Mesothelial cell of epicardium (in vitro differentiated cells): ENCODE data around the gene SLC13A4. TPM values are rescaled to one million over a fixed set of nuclear protein-coding genes. Genes with fewer than 3 reads are reported as not detected.

Experiments
- DNase-seq, 2 experiments: peaks; one replicate each; pipeline ENCODE4 v3.0.0; 2021; ENCODE audit warnings: low spot score in 2 of 2; ENCODE audit not compliant: unreplicated experiment in 2 of 2
- H3K27ac Mint-ChIP-seq: 2 replicates; pipeline ENCODE4 v1.8.0; 2021; ENCODE audit warnings: mixed read lengths
- H3K27me3 Mint-ChIP-seq: 2 replicates; pipeline ENCODE4 v1.8.0; 2021; ENCODE audit warnings: low read depth, mixed read lengths
- H3K36me3 Mint-ChIP-seq: 2 replicates; pipeline ENCODE4 v1.8.0; 2021; ENCODE audit warnings: mixed read lengths
- H3K4me1 Mint-ChIP-seq: 2 replicates; pipeline ENCODE4 v1.8.0; 2021; ENCODE audit warnings: mixed read lengths
- H3K4me3 Mint-ChIP-seq: 2 replicates; pipeline ENCODE4 v1.8.0; 2021; ENCODE audit warnings: mild to moderate bottlenecking, moderate library complexity, mixed read lengths
- H3K9me3 Mint-ChIP-seq: 2 replicates; pipeline ENCODE4 v1.8.0; 2021; ENCODE audit warnings: mixed read lengths
- total RNA-seq: library from RNA; stranded (reverse); gene quantifications from 3 replicates; pipeline ENCODE4 v1.2.1, GENCODE V29; 2021
- TF ChIP-seq, protein P1 (sequence below): fragments of 200-600 bp; sonication (generic); IDR thresholded peaks from one replicate; pipeline ENCODE4 v1.5.0; 2021; ENCODE audit warnings: antibody characterized with exemption; ENCODE audit not compliant: unreplicated experiment

SLC13A4 gene
- total RNA-seq, 1 donor from 2014 or later, result not detected

DNA sequence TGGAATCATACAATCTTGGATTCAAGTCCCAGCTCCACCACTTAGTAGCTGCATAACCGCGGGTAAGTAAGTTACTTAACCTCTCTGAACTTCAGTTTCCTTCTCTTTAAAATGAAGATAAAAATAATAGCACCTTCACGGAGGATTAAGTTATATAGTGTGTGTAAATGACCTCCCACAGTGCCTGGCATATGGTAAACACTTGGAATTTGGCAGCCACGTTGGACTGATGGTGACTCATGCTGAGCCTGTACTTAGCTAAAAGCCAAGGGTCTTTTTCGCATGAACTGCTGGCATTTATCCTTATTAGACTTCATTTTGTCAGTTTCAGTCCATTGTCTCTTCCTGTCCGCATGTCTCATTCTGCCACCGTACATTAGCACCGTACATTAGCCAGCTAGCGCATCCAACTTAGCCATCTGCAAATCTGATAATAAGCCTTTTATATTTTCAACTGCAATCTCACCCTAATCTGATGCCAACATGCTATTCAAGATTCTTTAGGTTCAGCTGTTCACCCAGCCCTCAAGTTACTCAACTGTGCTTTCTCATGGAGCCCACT is 11.2 kb downstream of the SLC13A4 start:
- Mint-ChIP-seq H3K27me3 (no peaks in the 10 kb centered on the region), H3K27ac (no peak overlapping the region), H3K9me3 (no peaks in the 10 kb centered on the region), H3K4me1 (peaks cover 11% of the 10 kb centered on the region), H3K4me3 (no peak overlapping the region), H3K36me3 (no peaks in the 10 kb centered on the region)
- TF ChIP-seq, protein P1, sequence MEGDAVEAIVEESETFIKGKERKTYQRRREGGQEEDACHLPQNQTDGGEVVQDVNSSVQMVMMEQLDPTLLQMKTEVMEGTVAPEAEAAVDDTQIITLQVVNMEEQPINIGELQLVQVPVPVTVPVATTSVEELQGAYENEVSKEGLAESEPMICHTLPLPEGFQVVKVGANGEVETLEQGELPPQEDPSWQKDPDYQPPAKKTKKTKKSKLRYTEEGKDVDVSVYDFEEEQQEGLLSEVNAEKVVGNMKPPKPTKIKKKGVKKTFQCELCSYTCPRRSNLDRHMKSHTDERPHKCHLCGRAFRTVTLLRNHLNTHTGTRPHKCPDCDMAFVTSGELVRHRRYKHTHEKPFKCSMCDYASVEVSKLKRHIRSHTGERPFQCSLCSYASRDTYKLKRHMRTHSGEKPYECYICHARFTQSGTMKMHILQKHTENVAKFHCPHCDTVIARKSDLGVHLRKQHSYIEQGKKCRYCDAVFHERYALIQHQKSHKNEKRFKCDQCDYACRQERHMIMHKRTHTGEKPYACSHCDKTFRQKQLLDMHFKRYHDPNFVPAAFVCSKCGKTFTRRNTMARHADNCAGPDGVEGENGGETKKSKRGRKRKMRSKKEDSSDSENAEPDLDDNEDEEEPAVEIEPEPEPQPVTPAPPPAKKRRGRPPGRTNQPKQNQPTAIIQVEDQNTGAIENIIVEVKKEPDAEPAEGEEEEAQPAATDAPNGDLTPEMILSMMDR, result no peak
- DNase-seq, result no peak

- H3K27me3 Mint-ChIP-seq, result no peaks in the 10 kb centered on the region
- no peak for DNase-seq
- no peak overlapping the region for H3K4me3 Mint-ChIP-seq
- peaks cover 11% of the 10 kb centered on the region for H3K4me1 Mint-ChIP-seq
- no peaks in the 10 kb centered on the region for H3K36me3 Mint-ChIP-seq
- no peak overlapping the region for H3K27ac Mint-ChIP-seq
- no peaks in the 10 kb centered on the region for H3K9me3 Mint-ChIP-seq
- TF ChIP-seq, protein P1, result no peak
Observed at GRCh38 chr7:135715673-135716072, 12.3 kb downstream of the SLC13A4 start.

DNA sequence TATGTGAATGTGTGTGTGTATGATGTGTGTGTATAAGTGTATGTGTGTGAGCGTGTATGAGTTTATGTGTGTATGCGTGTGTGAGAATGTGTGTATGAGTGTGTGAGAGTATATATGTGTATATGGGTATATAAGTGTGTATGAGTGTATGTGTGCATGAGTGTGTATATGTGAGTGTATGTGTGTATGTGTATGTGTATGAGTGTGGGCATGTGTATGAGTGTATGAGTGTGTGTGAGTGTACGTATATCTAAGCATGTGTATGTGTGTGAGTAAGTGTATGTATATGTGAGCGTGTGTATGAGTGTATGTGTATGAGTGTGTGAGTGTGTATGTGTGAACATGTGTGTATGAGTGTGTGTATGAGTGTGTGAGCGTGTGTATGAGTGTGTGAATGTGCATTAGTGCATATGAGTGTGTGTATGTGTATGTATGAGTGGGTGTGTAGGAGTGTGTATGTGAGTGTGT is 12.9 kb downstream of the SLC13A4 start:
- Mint-ChIP-seq H3K36me3 (no peaks in the 10 kb centered on the region), H3K27me3 (no peaks in the 10 kb centered on the region), H3K4me3 (no peak overlapping the region), H3K4me1 (peaks cover 11% of the 10 kb centered on the region), H3K9me3 (no peaks in the 10 kb centered on the region), H3K27ac (no peak overlapping the region)
- DNase-seq, result no peak
- TF ChIP-seq, protein P1, result no peak

DNA sequence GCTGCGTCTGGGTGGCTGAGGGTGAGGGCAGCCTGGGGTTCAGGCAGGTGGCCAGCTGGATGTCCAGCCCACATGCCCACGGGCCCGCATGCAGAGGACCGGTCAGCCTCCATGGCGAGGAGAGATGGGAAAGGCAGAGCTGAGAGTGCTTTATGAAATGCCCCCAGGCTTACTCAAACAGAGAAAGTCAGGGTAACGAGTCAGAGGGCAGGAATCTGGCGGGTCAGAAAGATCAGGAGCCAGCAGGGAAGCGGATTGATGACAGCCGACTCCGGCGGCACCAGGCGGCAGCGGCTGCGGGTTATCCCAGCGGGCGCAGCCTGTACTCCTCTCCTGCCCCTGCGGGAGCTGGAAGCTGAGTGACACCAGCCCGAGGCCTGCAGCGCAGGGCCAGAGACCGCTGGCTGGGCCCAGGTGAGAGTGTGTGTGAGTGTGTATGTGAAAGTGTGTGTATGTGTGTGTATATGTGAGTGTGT is 13.4 kb downstream of the SLC13A4 start:
- H3K27me3 Mint-ChIP-seq, result no peaks in the 10 kb centered on the region
- H3K36me3 Mint-ChIP-seq, result no peaks in the 10 kb centered on the region
- H3K27ac Mint-ChIP-seq, result no peak overlapping the region

DNA sequence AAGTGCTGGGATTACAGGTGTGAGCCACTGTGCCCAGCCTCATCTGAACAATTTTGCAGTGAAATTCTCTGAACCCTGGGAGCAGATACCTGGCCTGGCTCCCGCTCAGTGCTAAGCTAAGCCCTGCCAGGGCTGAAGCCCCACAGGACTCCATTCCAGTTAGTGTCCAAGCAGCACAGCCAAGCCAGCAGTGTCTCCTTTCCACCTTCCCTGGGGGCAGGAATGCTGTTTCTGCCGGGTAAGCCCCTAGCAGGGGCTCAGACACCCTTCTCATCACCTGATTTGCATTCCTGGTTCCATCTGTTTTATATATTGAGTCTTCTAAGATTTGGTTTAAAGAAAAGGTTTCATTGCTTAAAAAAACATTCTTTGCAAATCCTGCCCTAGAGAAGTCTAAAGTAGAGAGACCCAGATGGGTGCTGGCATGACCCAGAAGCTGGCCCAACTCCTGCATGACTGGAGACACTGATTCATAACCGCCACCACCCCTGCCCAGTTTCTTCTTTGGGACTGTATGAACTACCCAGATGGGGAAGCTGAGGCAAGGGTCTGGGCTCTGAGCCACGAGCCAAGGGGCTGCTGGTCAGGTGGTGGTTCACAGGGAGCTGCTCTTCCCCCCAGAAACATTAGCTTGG is 14.0 kb downstream of the SLC13A4 start:
- no peaks in the 10 kb centered on the region for H3K27me3 Mint-ChIP-seq
- no peaks in the 10 kb centered on the region for H3K9me3 Mint-ChIP-seq
- DNase-seq, result no peak
- TF ChIP-seq, protein P1, result no peak
- peaks cover 7% of the 10 kb centered on the region for H3K4me1 Mint-ChIP-seq
- no peak overlapping the region for H3K4me3 Mint-ChIP-seq
- no peak overlapping the region for H3K27ac Mint-ChIP-seq
- no peaks in the 10 kb centered on the region for H3K36me3 Mint-ChIP-seq

More for the DNA sequence above, 13.4 kb downstream of the SLC13A4 start:
- no peaks in the 10 kb centered on the region for H3K9me3 Mint-ChIP-seq
- TF ChIP-seq, protein P1, result no peak
- H3K4me3 Mint-ChIP-seq, result no peak overlapping the region
- peaks cover 8% of the 10 kb centered on the region for H3K4me1 Mint-ChIP-seq
- no peak for DNase-seq
